Muscle of back (tissue), 11 donors: ENCODE data around the gene GRID2IP. TPM values are rescaled to one million over a fixed set of nuclear protein-coding genes. Genes with fewer than 3 reads are reported as not detected.
A peak's percentile ranks its signal among the peaks of the same experiment; 100 is the strongest.

Experiments used
- DNase-seq, 3 donors: peaks; one replicate each; pipeline versions ENCODE4 v3.0.0 to v3.0.0-alpha.2; 2013
- polyA plus RNA-seq, 10 donors: library from polyadenylated mRNA; unstranded; fragments of 120-200 nt; gene quantifications; one replicate each; pipeline ENCODE4 v1.2.1, GENCODE V29; 2013; ENCODE audit not compliant: insufficient read length in 10 of 10

The GRID2IP gene
- polyA plus RNA-seq, 10 donors, result 0.07 to 0.25 (median 0.15) TPM

DNA sequence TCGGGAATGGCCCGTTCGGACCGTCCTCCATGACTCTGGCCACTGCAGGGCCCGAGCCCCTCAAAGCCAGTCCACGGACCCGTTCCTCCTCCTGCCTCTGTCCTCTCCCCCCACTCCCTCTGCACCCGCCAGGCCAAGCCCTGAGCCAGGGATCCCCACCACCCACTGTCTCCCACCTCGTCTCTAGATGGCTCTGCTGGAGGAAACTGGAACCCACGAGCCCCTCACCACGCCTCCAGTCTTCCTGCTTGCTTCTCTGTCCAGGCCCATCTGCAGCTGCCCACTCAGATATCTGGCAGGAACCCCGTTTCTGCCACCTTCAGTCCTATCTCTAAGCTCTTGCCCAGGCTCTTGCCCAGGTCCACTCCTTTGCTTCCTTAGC is 24.3 kb downstream of the GRID2IP start:
- DNase-seq, result no peak

DNA sequence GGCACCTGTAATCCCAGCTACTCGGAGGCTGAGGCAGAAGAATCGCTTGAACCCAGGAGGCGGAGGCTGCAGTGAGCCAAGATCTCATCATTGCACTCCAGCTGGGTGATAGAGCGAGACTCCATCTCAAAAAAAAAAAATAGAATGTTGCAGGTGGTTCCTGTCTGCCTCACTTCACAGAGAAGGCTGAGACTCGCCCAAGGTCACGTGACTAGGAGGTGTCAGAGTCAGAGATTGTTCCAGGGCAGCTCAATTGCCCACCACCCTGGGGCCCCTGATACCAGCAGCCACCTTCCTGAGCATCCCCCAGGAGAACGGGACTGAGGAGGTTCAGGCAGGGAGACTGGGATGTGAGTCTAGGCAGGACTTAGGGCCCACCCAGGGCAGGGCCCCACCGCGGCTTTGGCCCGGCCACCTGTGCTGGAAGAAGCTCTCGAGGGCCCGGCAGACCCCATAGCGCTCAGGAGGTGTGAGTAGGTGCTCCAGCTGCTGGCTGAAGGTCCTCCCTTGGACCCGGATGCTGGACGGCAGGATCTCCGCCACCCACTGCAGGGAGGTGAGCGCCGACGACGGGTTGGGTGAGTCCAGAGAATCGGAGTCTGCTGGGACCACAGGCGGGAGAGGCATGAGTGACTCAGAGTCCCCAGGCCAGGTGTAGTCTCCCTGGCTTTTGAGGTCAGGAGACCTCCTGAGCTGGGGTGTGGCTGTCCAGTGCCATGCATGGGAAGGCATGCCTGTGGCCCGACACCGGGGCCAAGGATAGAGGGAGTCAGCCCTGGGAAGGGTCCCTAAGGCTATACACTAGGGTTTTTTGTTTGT is 30.9 kb downstream of the GRID2IP start:
- no peak for DNase-seq

DNA sequence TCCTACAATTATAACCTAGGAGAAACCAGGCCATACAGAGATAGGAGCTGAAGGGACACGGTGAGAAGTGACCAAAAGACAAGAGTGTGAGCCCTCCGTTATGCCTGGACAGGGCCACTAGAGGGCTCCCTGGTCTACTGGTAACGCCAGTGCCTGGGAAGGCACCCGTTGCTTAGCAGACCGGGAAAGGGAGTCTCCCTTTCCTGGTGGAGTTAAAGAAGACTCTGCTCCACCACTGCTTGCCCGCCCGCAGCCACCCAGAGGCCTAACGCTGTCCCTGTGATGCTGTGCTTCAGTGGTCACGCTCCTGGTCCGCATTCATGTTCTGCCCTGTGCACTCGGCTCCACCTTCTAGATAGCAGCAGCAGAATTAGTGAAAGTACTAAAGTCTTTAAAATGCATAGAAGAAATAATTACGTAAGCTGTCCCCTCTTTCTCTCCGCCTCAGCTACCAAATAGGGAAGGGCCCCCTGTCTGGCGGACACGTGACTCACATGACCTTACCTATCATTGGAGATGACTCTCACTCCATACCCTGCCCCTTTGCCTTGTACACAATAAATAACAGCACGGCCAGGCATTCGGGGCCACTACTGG is 34.8 kb downstream of the GRID2IP start:
- peak; percentile 73 to 89 (median 87) for DNase-seq

DNA sequence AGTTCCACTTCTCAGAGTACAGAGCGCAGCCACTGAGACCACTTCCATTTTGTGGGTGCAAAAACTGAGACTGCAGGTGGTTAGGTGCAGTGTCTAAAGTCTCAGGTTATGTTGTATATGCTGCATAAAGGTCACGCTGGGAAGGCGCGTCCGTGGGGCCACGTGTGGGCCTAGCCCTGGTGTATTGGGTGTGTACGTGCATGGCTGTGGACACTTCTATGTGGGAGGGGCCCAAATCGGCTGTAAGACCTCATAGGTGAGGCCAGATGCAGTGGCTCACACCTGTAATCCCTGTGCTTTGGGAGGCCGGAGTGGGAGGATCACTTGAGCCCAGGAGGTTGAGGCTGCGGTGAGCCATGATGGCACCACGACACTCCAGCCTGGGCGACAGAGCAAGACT is 37.7 kb downstream of the GRID2IP start:
- DNase-seq, result no peak

- no peak for DNase-seq
These were observed 38.4 kb downstream of the GRID2IP start for GRCh38 chr7:6512892-6513291.

- no peak for DNase-seq
These were observed 40.7 kb downstream of the GRID2IP start for GRCh38 chr7:6510476-6511133.

DNA sequence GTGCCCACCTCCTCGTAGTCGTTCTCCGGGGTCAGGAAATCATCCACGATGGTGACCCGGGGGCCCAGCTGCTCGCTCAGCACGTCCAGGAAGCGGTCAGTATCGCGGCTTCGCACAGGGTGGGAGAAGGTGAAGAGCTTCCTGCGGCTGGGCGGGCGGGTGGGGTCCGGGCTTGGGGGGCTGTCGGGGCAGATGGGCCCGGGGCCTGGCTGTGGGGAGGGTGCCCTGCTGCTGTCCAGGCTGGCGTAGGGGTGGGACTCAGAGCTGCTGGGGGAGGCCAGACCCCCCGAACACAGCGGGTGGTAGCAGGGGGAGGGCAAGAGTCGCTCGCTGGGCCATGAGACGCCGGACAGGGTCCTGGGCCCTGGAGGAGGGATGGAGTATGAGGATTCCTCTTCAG is 42.3 kb downstream of the GRID2IP start:
- no peak for DNase-seq

GRCh38 chr7:6508539-6508938 is 42.7 kb downstream of the GRID2IP start:
- DNase-seq, result no peak

DNA sequence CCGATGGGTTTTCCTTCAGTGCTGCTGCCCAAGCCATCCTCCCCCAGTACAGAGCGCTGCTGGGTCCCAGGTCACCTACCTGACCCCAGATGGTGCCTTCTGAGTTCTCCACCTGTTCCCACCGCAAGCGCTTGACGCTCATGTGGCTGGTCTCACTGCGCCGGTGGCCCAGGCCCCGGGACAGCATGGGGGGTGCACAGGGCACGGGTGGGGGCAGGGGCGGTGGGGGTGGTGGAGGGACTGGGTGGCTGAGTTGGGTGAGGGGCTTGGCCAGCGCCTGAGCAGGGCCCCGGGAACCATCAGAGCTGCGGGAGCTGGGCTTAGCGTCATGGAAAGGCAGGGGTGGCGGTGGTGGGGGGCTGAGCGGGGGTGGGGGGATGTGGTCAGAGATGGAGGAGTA is 43.4 kb downstream of the GRID2IP start:
- no peak for DNase-seq

- no peak for DNase-seq
These were observed 45.3 kb downstream of the GRID2IP start for GRCh38 chr7:6505685-6506559.

- no peak for DNase-seq
These were observed 46.3 kb downstream of the GRID2IP start for GRCh38 chr7:6504996-6505395.

DNA sequence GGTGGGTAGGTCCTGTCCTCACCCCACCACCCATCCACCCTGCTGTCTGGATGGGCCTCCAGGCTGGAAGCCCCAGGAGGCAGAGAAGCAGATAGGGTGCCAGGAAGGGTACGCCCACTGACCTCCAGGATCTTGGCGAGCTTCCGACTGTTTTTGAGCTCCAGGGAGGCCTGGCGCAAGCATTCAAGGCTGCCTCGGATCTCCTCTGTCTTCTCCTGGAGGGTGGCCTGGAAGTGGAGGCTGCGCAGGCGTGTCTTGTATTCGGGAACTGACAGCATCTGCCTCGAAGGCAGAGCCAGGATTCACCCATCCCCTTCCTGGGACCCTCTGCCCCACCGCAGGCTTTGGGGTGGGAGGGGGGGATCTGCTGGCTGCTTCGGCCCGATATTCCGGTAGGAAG is 48.4 kb downstream of the GRID2IP start:
- no peak for DNase-seq

GRCh38 chr7:6501586-6502564 is 49.4 kb downstream of the GRID2IP start:
- DNase-seq, result no peak

- DNase-seq, result no peak
These were observed 50.6 kb downstream of the GRID2IP start for GRCh38 chr7:6500691-6501090.

DNA sequence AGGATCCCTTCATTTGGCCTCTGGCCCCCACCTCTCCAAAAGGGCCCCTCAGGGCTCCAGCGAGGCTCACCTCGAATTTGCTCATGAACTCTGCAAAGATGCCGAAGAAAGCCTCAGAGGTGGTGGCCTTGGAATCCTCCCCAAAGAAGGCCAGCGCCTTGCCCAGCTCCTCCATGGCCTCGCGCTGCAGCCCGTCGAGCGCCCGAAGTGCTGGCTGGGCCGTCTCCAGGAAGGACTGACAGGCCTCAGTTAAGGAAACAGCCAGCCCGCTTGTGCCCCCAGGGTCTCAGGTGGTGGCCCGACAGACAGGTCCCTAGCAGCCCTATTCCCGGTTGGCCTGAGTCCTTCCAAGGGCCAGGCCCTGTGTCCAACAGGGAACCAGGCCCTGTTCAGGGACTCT is 53.3 kb downstream of the GRID2IP start:
- no peak for DNase-seq

GRCh38 chr7:6497637-6497905 is 53.7 kb downstream of the GRID2IP start:
- DNase-seq, result no peak

DNA sequence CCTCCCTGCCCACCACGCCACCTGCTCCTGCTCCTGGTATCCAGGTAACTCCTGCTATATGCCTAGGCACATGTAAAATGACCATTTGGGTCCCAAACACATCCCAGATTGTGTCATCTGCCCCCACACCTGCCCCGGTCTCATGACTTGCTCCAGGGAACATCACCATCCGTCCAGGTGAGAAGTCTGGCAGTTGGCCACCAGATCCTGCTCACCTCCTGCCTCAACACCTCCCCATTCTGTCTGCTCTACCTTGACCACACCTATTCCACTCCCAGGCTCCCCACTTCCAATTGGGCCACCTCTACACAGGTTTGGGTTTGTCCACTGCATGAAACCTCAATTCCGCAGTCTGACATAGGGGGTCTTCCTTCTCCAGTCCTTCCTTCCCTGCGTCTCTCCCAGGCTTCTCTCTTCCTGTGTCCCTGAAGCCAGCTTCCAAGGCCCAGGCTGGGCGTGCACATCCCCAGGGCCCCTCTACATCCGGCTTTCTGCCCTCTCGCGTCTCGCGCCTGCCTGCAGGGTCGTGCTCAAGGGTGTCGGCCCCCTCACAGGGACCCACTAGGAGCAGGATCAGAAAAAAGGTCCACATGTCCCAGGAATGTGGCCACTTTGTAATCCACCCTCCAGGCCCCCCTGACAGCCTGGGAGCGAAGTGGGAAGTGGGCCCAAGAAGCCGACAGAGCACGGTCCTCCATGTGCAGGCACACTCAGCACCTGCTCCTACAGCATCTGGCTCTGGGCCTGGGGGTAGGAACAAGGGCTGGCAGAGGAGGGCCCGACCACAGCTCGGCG is 54.2 kb downstream of the GRID2IP start:
- DNase-seq, result no peak

DNA sequence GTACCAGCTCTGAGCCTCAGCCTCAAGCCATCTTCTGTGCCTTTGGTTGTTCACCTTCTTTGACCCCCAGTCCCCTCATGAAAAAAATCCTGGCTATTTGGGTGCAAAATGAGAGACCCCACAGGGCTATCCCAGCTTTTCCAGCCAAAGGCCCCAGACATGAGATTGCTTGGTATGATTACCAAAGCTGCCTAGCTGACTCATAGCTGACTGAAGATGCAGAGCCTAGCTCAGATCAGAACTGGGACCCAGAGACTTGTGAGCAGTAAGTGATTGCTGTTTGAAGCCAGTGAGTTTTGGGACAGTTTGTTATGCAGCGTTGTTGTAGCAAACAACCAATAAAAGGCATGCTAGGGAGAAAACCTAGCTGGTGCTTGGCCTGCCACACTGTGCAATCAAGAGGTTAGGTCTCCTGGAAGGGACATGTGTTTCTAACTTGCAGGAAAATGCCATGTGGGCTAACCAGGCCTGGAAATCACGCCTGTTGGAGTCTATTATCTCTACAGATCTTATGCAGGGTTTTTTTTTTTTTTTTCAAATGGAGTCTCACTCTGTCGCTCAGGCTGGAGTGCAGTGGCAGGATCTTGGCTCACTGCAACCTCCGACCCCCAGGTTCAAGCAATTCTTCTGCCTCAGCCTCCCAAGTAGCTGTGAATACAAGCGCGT is 55.5 kb downstream of the GRID2IP start:
- no peak for DNase-seq

- no peak for DNase-seq
These were observed 56.9 kb downstream of the GRID2IP start for GRCh38 chr7:6494365-6494764.

GRCh38 chr7:6491194-6491593 is 60.1 kb downstream of the GRID2IP start:
- no peak for DNase-seq
